Panc1 (cell line): ENCODE measurements around the gene RPL37A. TPM values are rescaled to one million over a fixed set of nuclear protein-coding genes. Genes with fewer than 3 reads are reported as not detected.

Experiments used
- ATAC-seq: fragments of 200-7000 bp; cut with Tn5 transposase; 2 replicates; pipeline ENCODE4 v1.9.1; 2020; ENCODE audit warnings: mild to moderate bottlenecking, moderate library complexity
- BruUV-seq: library from RNA; stranded (reverse); fragments of 400-500 nt; replicated peaks from 2 replicates; lab custom pipeline; 2021; lab: Mats Ljungman, UMichigan
- CTCF ChIA-PET: fragments of 300-600 bp; sonication (Branson Sonifier 250); formaldehyde crosslinking; loops from one replicate; lab custom pipeline; 2022; ENCODE audit warnings: antibody characterized with exemption; lab: Charles Lee
- POLR2A ChIA-PET: fragments of 300-600 bp; sonication (Branson Sonifier 250); formaldehyde crosslinking; loops from one replicate; lab custom pipeline; 2022; ENCODE audit warnings: antibody characterized with exemption; lab: Charles Lee
- DNase-seq: peaks from one replicate; pipeline ENCODE4 v3.0.0-alpha.2; 2010; ENCODE audit warnings: low read depth, low spot score
- H3K27ac ChIP-seq: 2 replicates; pipeline ENCODE4 v1.5.1; 2011; ENCODE audit warnings: mild to moderate bottlenecking, low read length, inconsistent platforms
- H3K27me3 ChIP-seq: fragments of 200-500 bp; sonication (Bioruptor generic); 2 replicates; pipeline ENCODE4 v1.6.0; 2014; ENCODE audit warnings: low read length, inconsistent platforms; ENCODE audit not compliant: control insufficient read depth, insufficient read depth
- H3K36me3 ChIP-seq: fragments of 200-500 bp; sonication (Bioruptor generic); 2 replicates; pipeline ENCODE4 v1.5.1; 2014; ENCODE audit warnings: inconsistent platforms, mild to moderate bottlenecking, low read length, moderate library complexity; ENCODE audit not compliant: control insufficient read depth, insufficient read depth
- H3K4me1 ChIP-seq: 2 replicates; pipeline ENCODE4 v1.5.1; 2011; ENCODE audit warnings: inconsistent platforms, mild to moderate bottlenecking, low read length, moderate library complexity; ENCODE audit not compliant: control insufficient read depth, insufficient read depth
- H3K4me3 ChIP-seq, 2 experiments: 2 replicates each; pipeline ENCODE4 v1.5.1; 2011 to 2012; ENCODE audit warnings: low read depth in 2 of 2, low read length in 2 of 2, mild to moderate bottlenecking in 2 of 2, inconsistent platforms in 1 of 2, moderate library complexity in 1 of 2
- H3K9me3 ChIP-seq: fragments of 200-500 bp; sonication (Bioruptor generic); 2 replicates; pipeline ENCODE4 v1.5.1; 2014; ENCODE audit warnings: low read depth, mild to moderate bottlenecking, inconsistent platforms, low read length, moderate library complexity; ENCODE audit not compliant: control insufficient read depth, insufficient read depth
- POLR2AphosphoS5 ChIP-seq: IDR thresholded peaks from 2 replicates; pipeline ENCODE4 v1.6.1; 2012; ENCODE audit warnings: mild to moderate bottlenecking, low read depth, low read length, moderate library complexity
- REST ChIP-seq, 2 experiments: IDR thresholded peaks; 2 replicates each; pipeline ENCODE4 v1.6.1; 2011 to 2012; ENCODE audit warnings: low read depth in 2 of 2, control low read depth in 1 of 2, low read length in 1 of 2, mild to moderate bottlenecking in 1 of 2, moderate library complexity in 1 of 2; ENCODE audit not compliant: insufficient read depth in 1 of 2
- SIN3A ChIP-seq: IDR thresholded peaks from 2 replicates; pipeline ENCODE4 v1.6.1; 2012; ENCODE audit warnings: low read depth, mild to moderate bottlenecking, low read length, moderate library complexity, borderline replicate concordance; ENCODE audit not compliant: insufficient read depth
- TCF7L2 ChIP-seq: IDR thresholded peaks from 2 replicates; pipeline ENCODE4 v1.6.1; 2011; ENCODE audit warnings: mild to moderate bottlenecking, low read depth, low read length, inconsistent platforms
- in situ Hi-C: cut with HindIII; loops from 2 replicates; pipeline ENCODE4 v1.10.0; 2016; ENCODE audit warnings: low sequenced_read_pairs, low pct_unique_long_range_greater_than_20kb
- intact Hi-C: fragments of 100-400 bp; cut with micrococcal nuclease; formaldehyde crosslinking; loops from one replicate; pipeline ENCODE4 v1.10.0; 2022; ENCODE audit not compliant: unreplicated experiment
- total RNA-seq: library from RNA; stranded (reverse); gene quantifications from one replicate; pipeline ENCODE4 v1.2.1, GENCODE V29; 2021; ENCODE audit not compliant: unreplicated experiment
- TF ChIP-seq, protein P1 (sequence below): fragments of 450-650 bp; IDR thresholded peaks from 2 replicates; pipeline ENCODE4 v1.5.1; 2017; ENCODE audit warnings: mild to moderate bottlenecking

Gene RPL37A
- total RNA-seq, 1 experiment from 2014 or later: 1,826 TPM

DNA sequence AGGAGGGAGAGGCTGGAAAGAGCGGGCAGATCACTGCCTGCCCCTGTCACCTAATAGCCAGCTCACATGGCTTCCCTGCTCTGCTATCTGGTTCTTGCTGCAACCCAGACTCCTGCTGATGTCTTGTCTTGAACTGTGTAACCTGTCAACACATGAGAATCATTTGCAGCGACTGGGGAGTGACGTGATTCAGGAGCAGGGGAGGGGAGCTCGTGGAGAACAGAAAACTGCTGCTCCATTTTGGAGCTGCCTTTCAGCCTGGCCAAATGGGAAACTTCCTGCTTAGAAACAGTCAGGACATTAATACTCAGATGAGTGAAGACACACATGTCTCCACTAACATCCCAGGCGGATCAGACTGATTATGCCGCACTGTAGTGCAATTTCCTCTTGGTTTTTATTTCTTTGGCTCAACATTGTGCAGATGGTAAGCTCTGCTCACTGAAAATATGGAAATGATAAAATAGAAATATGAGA lies 38.1 kb downstream of the RPL37A start:
- in situ Hi-C loops: no loop called here
- ATAC-seq: no peak
- ChIA-PET POLR2A (no interaction called here), CTCF (no interaction called here)
- DNase-seq: no peak
- no TSS peak for BruUV-seq
- Histone ChIP-seq H3K9me3 (no peaks in the 10 kb centered on the region), H3K4me3 (no peak overlapping the region), H3K4me1 (no peaks in the 10 kb centered on the region; the same call in 1 of the 2 replicates), H3K36me3 (no peaks in the 10 kb centered on the region), H3K27me3 (no peaks in the 10 kb centered on the region), H3K27ac (no peak overlapping the region)
- intact Hi-C loops: no loop called here
- TF ChIP-seq TCF7L2: no peak
- TF ChIP-seq, protein P1, sequence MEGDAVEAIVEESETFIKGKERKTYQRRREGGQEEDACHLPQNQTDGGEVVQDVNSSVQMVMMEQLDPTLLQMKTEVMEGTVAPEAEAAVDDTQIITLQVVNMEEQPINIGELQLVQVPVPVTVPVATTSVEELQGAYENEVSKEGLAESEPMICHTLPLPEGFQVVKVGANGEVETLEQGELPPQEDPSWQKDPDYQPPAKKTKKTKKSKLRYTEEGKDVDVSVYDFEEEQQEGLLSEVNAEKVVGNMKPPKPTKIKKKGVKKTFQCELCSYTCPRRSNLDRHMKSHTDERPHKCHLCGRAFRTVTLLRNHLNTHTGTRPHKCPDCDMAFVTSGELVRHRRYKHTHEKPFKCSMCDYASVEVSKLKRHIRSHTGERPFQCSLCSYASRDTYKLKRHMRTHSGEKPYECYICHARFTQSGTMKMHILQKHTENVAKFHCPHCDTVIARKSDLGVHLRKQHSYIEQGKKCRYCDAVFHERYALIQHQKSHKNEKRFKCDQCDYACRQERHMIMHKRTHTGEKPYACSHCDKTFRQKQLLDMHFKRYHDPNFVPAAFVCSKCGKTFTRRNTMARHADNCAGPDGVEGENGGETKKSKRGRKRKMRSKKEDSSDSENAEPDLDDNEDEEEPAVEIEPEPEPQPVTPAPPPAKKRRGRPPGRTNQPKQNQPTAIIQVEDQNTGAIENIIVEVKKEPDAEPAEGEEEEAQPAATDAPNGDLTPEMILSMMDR: no peak
- no peak for TF ChIP-seq REST (IDR thresholded peaks at IDR 0.05; ENCODE audit: insufficient read depth in 1 of 2, low read depth in 2 of 2, low read length in 1 of 2)
- TF ChIP-seq POLR2AphosphoS5: no peak
- TF ChIP-seq SIN3A: no peak

DNA sequence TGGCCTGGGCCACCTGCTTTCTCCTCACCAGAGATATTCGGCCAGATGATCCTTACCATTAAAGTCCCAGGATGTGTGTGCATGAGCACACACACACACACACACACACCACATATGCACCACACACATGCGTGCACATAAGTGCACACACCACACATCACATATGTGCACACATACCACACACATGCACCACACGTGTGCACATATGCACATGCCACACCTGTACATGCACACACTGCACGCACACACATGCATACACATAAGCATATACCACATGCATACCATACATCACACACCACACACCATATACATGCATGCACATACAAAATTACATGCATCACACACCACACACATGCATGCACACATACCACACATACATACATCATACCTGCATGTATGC lies 38.7 kb downstream of the RPL37A start:
- Histone ChIP-seq H3K36me3 (no peaks in the 10 kb centered on the region), H3K27me3 (no peaks in the 10 kb centered on the region), H3K4me3 (no peak overlapping the region), H3K9me3 (no peaks in the 10 kb centered on the region), H3K4me1 (no peaks in the 10 kb centered on the region; the same call in 1 of the 2 replicates), H3K27ac (no peak overlapping the region)
- ChIA-PET CTCF (no interaction called here), POLR2A (no interaction called here)
- no peak for TF ChIP-seq SIN3A
- no peak for TF ChIP-seq TCF7L2
- no peak for TF ChIP-seq REST (IDR thresholded peaks at IDR 0.05; ENCODE audit: insufficient read depth in 1 of 2, low read depth in 2 of 2, low read length in 1 of 2)
- no peak for TF ChIP-seq POLR2AphosphoS5
- TF ChIP-seq, protein P1: no peak
- no TSS peak for BruUV-seq
- in situ Hi-C loops: no loop called here
- intact Hi-C loops: no loop called here
- no peak for DNase-seq
- ATAC-seq: no peak
